ENCODE data around the gene CCDC85C. TPM values are rescaled to one million over a fixed set of nuclear protein-coding genes. Genes with fewer than 3 reads are reported as not detected.

The CCDC85C gene
- total and polyA plus RNA-seq, 10 of the 15 experiments (the other 5 are each of a cell fraction or from before 2014, with no cell fraction given): 0.03 to 3.6 (median 1.1) TPM

GRCh38 chr14:99540196-99541032 lies 63.6 kb downstream of the CCDC85C start (continued):
- TF ChIP-seq STAT3 (IDR thresholded peaks at IDR 0.05; ENCODE audit: low read depth, low read length) (no peak), DPF2 (IDR thresholded peaks at IDR 0.05) (no peak), PRDM15 (CRISPR knock-in tag; IDR thresholded peaks at IDR 0.05) (no peak), POLR2AphosphoS5 (IDR thresholded peaks at IDR 0.05; ENCODE audit: low read length) (no peak), HDAC6 (IDR thresholded peaks at IDR 0.05; ENCODE audit: unreplicated experiment) (no peak), ZNF217 (IDR thresholded peaks at IDR 0.05) (no peak), YBX1 (IDR thresholded peaks at IDR 0.05) (no peak), POLR2A (IDR thresholded peaks at IDR 0.05; ENCODE audit: low read depth, low read length) (no peak)
- TF ChIP-seq, protein P1, sequence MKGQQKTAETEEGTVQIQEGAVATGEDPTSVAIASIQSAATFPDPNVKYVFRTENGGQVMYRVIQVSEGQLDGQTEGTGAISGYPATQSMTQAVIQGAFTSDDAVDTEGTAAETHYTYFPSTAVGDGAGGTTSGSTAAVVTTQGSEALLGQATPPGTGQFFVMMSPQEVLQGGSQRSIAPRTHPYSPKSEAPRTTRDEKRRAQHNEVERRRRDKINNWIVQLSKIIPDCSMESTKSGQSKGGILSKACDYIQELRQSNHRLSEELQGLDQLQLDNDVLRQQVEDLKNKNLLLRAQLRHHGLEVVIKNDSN (IDR thresholded peaks at IDR 0.05; ENCODE audit: borderline replicate concordance, extremely low read length, insufficient read depth, low read depth, low read length): no peak

Measured in GM12878 (cell line).